ENCODE measurements around the gene FAM9A.

DNA sequence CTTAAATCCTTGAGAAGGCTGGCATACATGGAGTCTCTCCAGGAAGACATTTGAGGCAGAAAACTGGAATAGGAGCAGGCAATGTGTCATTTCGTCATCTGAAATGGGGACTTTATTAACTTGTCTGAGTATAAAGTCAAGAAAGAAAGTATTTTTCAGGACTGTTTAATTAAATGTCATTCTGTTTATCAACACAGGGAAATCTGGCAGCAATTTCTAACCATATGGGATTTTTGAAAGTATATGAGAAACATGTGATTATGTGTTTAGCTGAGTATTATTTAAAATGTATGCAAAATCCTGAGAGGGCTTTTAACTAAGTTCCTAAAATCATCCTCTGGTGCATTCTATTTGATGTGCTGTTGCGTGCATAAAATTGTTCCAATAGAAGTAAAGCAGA lies 3.9 kb upstream of the FAM9A start:
- TF ChIP-seq NCOR1 (IDR thresholded peaks at IDR 0.05) (no peak), ZSCAN32 (CRISPR knock-in tag; IDR thresholded peaks at IDR 0.05) (no peak), CCAR2 (IDR thresholded peaks at IDR 0.05; ENCODE audit: low read depth, low read length) (no peak), YY1 (IDR thresholded peaks at IDR 0.05; ENCODE audit: borderline replicate concordance in 1 of 3, control insufficient read depth in 1 of 3, extremely low read depth in 1 of 3, insufficient read depth in 3 of 3, insufficient read length in 1 of 3, insufficient replicate concordance in 2 of 3, low read depth in 1 of 3, low read length in 2 of 3) (no peak), YBX1 (IDR thresholded peaks at IDR 0.05) (no peak), SP1 (CRISPR knock-in tag; IDR thresholded peaks at IDR 0.05) (no peak), ARNT (IDR thresholded peaks at IDR 0.05) (no peak), ZSCAN29 (IDR thresholded peaks at IDR 0.05) (no peak)
- TF ChIP-seq, protein P1, sequence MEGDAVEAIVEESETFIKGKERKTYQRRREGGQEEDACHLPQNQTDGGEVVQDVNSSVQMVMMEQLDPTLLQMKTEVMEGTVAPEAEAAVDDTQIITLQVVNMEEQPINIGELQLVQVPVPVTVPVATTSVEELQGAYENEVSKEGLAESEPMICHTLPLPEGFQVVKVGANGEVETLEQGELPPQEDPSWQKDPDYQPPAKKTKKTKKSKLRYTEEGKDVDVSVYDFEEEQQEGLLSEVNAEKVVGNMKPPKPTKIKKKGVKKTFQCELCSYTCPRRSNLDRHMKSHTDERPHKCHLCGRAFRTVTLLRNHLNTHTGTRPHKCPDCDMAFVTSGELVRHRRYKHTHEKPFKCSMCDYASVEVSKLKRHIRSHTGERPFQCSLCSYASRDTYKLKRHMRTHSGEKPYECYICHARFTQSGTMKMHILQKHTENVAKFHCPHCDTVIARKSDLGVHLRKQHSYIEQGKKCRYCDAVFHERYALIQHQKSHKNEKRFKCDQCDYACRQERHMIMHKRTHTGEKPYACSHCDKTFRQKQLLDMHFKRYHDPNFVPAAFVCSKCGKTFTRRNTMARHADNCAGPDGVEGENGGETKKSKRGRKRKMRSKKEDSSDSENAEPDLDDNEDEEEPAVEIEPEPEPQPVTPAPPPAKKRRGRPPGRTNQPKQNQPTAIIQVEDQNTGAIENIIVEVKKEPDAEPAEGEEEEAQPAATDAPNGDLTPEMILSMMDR (IDR thresholded peaks at IDR 0.05 in 2 of 3, conservative IDR thresholded peaks at IDR 0.05 in 1 of 3; ENCODE audit: insufficient read depth in 2 of 3, low read depth in 1 of 3, low read length in 3 of 3) = no peak
- TF ChIP-seq, protein P2, sequence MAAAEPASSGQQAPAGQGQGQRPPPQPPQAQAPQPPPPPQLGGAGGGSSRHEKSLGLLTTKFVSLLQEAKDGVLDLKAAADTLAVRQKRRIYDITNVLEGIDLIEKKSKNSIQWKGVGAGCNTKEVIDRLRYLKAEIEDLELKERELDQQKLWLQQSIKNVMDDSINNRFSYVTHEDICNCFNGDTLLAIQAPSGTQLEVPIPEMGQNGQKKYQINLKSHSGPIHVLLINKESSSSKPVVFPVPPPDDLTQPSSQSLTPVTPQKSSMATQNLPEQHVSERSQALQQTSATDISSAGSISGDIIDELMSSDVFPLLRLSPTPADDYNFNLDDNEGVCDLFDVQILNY (CRISPR knock-in tag; IDR thresholded peaks at IDR 0.05) = no peak

Data from K562 (cell line).